Neural cell (in vitro differentiated cells): ENCODE results near the gene POM121L12.

Experiments used
- POLR2AphosphoS5 ChIP-seq: IDR thresholded peaks from 2 replicates; pipeline ENCODE4 v1.6.1; 2012
- TAF1 ChIP-seq: IDR thresholded peaks from 2 replicates; pipeline ENCODE4 v1.6.1; 2012; ENCODE audit warnings: low read depth
- TF ChIP-seq, protein P1 (sequence below): fragments of 450-650 bp; IDR thresholded peaks from 2 replicates; pipeline ENCODE4 v1.5.1; 2014; ENCODE audit warnings: antibody characterized with exemption, mild to moderate bottlenecking, moderate library complexity; ENCODE audit not compliant: poor library complexity, severe bottlenecking

DNA sequence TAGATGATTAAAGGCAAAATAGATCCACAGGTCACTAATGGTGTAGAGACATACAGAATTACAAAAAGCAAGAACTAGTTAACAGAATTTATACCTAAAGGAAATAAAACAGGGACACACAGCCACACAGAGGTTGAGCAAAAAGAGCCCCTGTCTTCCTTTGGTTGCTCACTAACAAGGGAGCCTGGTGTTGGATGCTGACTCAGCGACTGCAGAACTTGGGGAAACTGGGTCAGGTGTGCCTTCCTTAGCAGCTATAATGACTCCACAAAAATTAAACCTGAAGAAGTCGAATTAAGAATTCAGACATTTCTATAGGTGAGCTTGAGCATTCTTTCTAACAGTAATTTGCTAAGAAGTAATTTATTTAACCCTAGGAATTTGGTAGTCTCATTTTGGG is 15.0 kb downstream of the POM121L12 start:
- TF ChIP-seq, protein P1, sequence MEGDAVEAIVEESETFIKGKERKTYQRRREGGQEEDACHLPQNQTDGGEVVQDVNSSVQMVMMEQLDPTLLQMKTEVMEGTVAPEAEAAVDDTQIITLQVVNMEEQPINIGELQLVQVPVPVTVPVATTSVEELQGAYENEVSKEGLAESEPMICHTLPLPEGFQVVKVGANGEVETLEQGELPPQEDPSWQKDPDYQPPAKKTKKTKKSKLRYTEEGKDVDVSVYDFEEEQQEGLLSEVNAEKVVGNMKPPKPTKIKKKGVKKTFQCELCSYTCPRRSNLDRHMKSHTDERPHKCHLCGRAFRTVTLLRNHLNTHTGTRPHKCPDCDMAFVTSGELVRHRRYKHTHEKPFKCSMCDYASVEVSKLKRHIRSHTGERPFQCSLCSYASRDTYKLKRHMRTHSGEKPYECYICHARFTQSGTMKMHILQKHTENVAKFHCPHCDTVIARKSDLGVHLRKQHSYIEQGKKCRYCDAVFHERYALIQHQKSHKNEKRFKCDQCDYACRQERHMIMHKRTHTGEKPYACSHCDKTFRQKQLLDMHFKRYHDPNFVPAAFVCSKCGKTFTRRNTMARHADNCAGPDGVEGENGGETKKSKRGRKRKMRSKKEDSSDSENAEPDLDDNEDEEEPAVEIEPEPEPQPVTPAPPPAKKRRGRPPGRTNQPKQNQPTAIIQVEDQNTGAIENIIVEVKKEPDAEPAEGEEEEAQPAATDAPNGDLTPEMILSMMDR = no peak
- TF ChIP-seq TAF1 = no peak
- no peak for TF ChIP-seq POLR2AphosphoS5
